HFF-Myc (cell line): Measurements from ENCODE around the gene NUBP1.
A peak's percentile ranks its signal among the peaks of the same experiment; 100 is the strongest.
"Not testable (repeated sequence)": the region's sequence is repeated elsewhere in the genome, so short reads cannot be mapped to it uniquely, and the experiment has no call there.

ENCODE experiments used
- DNase-seq: peaks from one replicate; pipeline ENCODE4 v3.0.0-alpha.2; 2011; ENCODE audit warnings: low read depth; ENCODE audit errors: extremely low read depth
- H3K4me3 ChIP-seq: replicated peaks from 2 replicates; pipeline ENCODE4 v1.5.1; 2011; ENCODE audit warnings: low read depth, mild to moderate bottlenecking, control low read depth, low read length
- TF ChIP-seq, protein P1 (sequence below): IDR thresholded peaks from 2 replicates; pipeline ENCODE4 v1.5.1; 2012; ENCODE audit warnings: mild to moderate bottlenecking, low read depth, low read length, control low read depth; ENCODE audit errors: missing control alignments

Gene NUBP1

DNA sequence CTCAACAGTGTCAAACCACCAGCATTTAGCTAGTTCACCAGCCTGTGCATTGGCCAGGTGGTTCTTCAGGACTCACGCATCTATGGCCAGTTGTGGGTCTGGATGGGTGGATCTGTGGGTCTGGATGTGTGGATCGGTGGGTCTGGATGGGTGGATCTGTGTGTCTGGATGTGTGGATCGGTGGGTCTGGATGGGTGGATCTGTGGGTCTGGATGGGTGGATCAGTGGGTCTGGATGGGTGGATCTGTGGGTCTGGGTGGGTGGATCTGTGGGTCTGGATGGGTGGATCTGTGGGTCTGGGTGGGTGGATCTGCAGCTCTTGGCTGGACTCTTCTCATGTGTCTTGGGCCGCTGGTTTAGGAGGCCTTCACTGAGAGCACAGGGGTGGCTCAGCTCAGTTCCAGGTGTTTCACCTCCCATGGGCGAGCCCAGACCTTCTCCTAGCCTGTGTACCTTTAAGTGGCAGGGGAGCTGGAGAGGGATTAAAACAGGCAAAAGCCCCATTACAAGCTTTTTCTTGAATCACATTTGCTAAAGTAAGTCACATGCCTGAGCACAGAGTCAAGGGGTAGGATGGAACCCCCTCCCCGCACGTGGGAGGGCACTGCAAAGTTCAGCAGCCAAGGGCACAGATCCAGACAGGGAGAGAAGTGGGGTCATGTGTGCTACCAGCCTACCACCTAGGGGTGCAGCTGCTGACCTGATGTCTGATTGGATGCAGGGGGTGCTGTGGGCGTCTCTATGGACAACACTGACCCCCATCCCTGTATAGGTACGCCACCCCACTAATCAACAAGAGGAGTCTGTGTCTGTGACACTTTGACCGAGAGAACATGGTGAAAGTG lies 3.4 kb upstream of the NUBP1 start:
- TF ChIP-seq, protein P1, sequence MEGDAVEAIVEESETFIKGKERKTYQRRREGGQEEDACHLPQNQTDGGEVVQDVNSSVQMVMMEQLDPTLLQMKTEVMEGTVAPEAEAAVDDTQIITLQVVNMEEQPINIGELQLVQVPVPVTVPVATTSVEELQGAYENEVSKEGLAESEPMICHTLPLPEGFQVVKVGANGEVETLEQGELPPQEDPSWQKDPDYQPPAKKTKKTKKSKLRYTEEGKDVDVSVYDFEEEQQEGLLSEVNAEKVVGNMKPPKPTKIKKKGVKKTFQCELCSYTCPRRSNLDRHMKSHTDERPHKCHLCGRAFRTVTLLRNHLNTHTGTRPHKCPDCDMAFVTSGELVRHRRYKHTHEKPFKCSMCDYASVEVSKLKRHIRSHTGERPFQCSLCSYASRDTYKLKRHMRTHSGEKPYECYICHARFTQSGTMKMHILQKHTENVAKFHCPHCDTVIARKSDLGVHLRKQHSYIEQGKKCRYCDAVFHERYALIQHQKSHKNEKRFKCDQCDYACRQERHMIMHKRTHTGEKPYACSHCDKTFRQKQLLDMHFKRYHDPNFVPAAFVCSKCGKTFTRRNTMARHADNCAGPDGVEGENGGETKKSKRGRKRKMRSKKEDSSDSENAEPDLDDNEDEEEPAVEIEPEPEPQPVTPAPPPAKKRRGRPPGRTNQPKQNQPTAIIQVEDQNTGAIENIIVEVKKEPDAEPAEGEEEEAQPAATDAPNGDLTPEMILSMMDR, result no peak
- no peak for DNase-seq
- no peak overlapping the region for H3K4me3 ChIP-seq

DNA sequence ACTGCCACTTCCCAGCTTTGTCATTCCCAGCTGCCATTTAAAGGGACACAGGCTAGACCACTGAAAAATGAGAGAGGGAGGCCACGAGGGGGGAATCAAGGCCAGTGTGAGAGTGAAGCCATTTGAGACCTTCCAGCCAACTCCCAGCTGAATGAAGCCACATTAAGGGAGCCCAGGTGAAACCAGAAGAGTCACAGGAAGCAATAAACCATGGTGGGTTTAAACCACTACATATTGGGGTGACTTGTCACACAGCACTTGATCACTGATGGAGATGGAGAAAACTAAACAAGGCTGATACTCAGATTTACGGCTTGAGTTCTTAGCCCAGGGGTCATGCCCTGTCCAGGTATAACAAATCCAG lies 2.8 kb upstream of the NUBP1 start:
- DNase-seq, result no peak
- TF ChIP-seq, protein P1, result no peak

DNA sequence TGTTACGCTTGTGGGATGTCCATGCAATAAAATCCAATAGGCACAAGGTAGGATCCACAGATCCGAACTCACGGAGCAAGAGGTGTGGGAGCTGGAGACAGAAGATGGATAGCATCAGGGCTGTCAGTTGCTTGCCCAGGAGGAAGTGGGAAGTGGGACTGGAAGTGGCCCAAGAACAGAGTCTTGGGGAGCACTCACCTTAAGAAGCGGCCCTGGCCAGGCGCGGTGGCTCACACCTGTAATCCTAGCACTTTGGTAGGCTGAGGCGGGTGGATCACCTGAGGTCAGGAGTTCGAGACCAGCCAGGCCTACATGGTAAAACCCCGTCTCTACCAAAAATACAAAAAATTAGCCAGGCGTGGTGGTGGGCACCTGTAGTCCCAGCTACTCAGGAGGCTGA lies 2.4 kb upstream of the NUBP1 start:
- not testable (repeated sequence) for H3K4me3 ChIP-seq, DNase-seq

More for the DNA sequence above, 2.8 kb upstream of the NUBP1 start:
- no peak overlapping the region for H3K4me3 ChIP-seq

DNA sequence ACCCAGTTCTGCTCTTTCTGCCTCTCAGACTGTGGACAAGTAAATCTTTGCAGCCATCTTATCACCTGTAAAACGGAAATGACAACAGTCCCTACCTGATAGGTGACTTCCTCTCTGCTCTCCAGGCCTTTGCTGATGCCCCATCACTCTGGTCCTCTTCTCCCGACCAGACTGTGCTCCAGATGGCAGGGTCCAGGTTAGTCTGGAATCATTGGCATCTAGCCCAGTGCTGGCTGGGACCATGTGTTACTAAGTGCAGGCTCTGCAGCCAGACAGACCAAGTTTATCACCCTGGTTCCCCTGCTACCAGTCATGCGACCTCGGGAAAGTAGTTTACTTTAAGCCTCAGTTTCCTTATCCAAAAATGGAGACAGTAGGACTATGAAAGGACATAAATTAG lies 1.8 kb upstream of the NUBP1 start:
- no peak overlapping the region for H3K4me3 ChIP-seq
- TF ChIP-seq, protein P1, result no peak
- no peak for DNase-seq

DNA sequence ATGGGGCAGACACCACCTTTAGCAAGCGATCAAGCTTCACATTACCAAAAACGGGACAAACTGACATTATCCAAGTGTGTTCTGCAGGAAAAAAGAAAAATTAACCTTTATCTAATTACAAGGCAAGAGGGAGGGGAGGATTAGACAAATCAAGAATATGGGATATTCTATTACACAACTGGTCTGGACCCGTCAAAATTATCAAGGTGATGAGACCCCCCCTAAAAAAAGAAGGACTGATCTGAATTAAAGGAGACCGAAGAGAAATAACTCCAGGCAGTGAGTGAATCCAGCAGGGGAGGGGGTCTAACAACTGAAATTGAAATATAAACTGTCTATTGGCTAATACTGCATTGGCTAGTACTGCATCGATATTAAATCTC lies 424 bp upstream of the NUBP1 start:
- TF ChIP-seq, protein P1, result no peak
- H3K4me3 ChIP-seq, result peak overlapping the region; percentile 56
- no peak for DNase-seq

DNA sequence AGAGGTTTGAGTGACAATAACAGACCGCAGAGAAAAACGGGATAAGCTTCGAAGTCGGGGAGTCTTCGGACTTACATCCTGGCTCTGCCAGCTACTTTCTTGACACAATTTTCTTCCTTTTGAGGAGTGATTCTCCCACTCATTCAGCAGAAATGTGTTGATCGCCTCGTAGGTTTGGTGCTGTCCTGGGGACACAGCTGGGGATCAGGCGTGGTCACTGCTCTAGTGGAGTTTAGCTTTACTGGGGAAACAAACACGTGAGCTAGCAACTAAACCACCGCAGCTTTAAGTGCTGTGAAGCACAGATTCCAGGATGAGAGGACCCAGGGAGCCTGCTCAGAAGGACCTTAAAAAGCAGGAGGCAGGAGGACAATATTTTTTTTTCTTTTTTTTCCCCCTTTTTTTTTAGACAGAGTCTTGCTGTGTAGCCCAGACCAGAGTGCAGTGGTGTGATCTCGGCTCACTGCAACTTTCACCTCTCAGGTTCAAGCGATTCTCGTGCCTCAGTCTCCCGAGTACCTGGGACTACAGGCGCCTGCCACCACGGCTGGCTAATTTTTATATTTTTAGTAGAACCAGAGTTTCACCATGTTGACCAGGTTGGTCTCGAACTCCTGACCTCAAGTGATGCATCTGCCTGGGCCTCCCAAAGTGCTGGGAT lies 858 bp downstream of the NUBP1 start:
- DNase-seq, result no peak
- peak overlapping the region; percentile 56 for H3K4me3 ChIP-seq
- TF ChIP-seq, protein P1, result no peak

DNA sequence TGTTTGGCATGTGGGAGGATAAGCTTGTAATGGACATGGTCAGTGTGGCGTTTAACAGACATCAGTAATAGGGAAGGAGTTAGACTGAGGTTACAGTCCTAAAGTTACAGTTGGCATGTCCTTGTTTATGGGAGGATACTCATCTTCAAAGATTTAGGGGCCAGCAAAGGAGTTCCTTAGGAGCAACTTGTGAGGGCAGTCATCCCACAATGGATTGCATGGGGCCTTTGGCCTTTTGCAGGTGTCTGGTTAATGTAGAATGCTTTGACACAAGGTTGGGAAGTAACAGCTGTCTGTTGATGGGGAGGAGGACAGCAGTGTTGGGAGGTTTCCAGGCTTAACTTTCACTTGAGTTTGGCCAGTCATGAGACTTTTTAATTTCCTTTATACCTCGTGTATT lies 2.2 kb downstream of the NUBP1 start:
- TF ChIP-seq, protein P1, result no peak
- no peak for DNase-seq
- no peak overlapping the region for H3K4me3 ChIP-seq
